Cortex of kidney (tissue), 1 donor: ENCODE measurements around the gene LZIC.
"Not testable (repeated sequence)": the region's sequence is repeated elsewhere in the genome, so short reads cannot be mapped to it uniquely, and the experiment has no call there.

Experiments
- DNase-seq: peaks from one replicate; lab custom pipeline; 2025; lab: John Stamatoyannopoulos, UW

The LZIC gene

GRCh38 chr1:9942939-9943788 is at the start of gene LZIC, which contains the start of gene NMNAT1:
Gene LZIC (minus strand): TSS chr1:9943391. CDS start chr1:9936619, 6,772 bp downstream.
Gene NMNAT1 (plus strand): TSS chr1:9943475. CDS start chr1:9972074, 28,599 bp downstream.
- DNase-seq, result peak; percentile 25

GRCh38 chr1:9992910-9993309 is 49.7 kb upstream of the LZIC start:
- no peak for DNase-seq

GRCh38 chr1:9990944-9991343 is 47.8 kb upstream of the LZIC start:
- DNase-seq, result no peak

GRCh38 chr1:9989773-9990172 is 46.6 kb upstream of the LZIC start:
- DNase-seq, result no peak

DNA sequence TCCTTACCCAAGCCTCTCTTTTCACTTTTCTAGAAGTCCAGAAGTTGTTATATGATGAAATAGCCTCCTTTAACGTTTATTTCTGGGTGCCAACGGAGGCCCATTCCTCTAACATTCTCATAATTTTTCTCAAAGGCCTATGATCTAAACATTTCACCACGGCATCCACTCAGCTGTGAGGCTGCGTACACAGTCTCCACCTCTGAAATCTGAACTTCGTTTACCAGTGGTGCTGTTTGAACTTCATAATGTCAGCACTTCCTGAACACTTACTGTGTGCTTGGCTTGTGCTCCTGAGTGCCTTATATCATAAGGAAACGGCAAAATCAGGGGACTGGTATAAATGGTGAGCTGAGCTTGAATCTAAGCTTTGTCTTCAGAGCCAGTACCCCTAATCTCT is 41.8 kb upstream of the LZIC start:
- no peak for DNase-seq

DNA sequence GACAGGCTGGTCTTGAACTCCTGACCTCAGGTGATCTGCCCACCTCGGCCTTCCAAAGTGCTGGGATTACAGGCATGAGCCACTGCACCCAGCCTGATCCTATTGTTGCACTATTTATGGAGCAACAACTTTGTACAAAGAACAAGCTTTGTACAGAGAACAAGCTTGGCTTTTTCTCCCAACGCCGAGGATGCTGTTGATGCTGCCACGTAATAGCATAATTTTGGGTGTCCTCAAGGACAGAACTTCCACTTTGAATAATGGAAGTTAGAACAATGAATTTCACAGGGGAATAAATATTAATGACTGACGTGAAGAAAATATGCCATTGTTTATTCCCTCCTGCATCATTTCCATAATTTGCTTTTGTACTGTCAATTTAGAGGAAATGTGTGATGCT is 41.1 kb upstream of the LZIC start:
- no peak for DNase-seq

DNA sequence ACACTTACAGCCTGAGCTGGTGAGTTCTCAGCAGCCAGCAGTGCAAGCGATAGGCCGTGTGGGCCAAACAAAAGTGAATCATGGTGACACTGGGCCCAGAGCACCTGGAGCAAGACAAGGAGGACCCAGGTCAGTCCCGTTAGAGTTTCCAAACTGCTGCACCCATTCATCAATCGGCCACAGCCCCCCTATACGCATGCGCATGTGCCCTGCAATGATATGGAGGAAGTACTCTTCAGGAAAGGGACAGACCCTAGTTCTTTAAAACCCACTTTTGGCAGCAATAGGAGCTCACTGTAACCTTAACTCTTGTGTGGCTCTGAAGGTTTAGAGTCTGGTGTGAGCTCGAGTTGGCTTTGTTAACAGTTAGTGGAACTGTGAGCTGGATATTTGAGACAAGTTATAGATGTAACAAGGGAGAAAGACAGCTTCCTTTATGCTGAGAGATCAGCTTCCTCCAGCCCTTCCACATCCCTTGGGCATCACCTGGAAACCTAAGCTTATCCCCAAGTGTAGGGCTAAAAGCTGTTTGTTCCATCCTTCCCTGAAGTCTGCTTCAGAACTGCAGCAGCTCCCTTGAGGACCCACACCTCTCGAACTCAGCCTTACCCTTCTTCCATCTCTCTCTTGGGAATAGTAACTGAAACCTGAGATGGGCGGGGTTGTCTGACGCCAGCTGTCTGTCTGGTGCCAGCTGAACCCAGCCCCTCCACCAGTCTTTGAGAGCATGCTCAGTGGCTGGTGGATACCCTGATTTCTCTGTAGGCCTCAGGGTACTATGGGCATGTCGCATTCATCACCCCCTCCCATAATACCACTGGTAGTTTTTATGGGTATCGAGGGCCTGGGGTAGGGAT is 17.7 kb upstream of the LZIC start:
- DNase-seq, result no peak

- DNase-seq, result no peak
Observed at GRCh38 chr1:9960011-9960410, 16.8 kb upstream of the LZIC start.

DNA sequence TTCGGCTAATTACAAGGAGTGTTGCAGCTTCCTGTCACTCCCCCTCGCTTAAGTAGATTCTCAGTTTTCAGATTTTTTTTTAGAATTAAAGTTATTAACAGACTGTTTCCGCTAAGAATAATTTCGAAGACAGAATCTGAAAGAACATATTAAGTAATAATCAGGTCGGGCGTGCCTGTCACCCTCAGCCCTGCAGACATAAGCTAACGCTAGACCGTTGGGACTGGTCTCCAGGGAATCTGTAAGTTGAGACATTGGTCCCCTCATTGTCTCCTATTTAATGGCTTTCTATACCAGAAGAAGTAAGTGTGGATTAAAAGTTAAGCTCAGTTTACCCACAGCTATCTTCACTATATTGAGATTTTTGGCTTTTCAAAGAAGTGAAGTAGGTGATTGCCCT is 14.5 kb upstream of the LZIC start:
- DNase-seq, result no peak

GRCh38 chr1:9946315-9946714 is 3.1 kb upstream of the LZIC start:
- no peak for DNase-seq

GRCh38 chr1:9942399-9942938 is 722 bp downstream of the LZIC start:
- no peak for DNase-seq

DNA sequence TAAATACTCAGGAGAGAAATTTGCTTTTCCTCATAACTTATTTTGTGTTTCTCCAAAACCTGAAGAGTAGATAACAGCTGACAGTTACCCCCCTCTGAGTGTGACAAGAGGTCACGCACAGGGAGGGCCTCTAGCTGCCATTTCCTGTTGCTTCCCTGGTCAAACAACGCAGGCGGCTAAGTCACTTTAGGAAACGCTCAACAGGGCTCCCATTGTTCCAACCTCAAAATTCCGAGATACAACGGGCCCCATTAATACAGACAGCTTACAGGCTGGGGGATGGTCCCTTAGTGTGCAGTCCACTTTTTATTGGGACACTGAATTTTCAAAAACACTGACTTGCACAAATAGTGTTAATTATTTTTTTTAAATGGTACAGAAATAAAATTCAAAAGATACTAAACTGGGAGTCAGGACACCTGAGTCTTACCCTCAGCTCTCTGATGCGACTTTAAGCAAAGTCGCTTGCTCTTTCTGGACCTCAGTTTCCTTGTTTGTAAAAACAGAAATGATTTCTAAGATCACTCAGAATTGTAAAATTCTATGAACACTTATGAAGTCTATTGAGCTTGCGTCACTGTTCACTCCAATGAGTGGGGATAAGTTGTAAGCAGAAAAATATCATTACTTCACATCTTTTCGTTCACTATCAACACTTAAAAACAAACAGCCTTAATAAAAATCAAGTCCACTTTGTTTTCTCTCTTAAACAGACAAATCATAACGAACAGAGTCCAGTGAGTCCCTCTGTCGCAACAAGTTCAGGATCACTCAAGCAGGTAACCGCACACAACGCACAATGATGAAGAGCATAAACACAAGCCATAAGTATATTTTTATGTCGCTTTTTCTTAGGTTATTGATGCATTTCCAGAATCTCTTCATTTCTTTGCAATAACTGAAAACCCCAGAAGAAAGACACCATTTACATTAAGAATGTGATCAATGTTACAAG is 13.5 kb downstream of the LZIC start:
- no peak for DNase-seq

DNA sequence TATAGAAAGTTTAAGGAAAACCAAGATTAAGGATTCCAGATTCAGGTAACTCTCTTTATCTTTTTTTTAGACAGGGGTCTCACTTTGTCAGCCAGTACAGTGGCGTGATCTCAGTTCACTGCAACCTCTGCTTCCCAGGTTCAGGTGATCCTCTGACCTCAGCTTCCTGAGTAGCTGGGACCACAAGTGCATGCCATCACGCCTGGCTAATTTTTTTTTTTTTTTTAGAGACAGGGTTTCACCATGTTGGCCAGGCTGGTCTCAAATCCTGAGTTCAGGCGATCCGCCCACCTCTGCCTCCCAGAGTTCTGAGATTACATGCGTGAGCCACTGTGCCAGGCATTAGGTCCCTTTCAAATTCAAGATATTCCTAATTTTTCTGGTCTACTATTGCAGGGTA is 15.9 kb downstream of the LZIC start:
- DNase-seq, result no peak

DNA sequence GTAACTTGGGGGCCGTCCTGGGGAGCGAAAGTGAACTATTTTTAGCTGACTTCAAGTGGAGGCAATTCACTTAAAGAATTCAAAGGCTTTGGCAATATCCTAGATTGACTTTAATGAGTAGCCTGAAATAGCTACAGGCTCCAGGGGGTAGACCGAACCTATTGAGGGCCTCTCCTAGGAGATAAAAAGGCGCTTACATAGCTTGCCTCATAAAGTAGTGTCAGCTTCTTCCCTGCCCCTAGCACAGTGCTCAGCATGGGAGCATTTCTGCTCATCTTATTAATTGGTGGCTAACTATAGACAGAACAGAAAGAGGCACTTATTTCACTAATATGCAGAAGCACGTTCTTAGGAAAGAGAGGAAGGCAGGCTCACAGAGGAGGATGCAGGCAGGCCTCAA is 20.8 kb downstream of the LZIC start:
- no peak for DNase-seq

GRCh38 chr1:9920606-9921005 is 22.6 kb downstream of the LZIC start:
- DNase-seq, result no peak

- no peak for DNase-seq
Observed at GRCh38 chr1:9917901-9918300, 25.3 kb downstream of the LZIC start.

DNA sequence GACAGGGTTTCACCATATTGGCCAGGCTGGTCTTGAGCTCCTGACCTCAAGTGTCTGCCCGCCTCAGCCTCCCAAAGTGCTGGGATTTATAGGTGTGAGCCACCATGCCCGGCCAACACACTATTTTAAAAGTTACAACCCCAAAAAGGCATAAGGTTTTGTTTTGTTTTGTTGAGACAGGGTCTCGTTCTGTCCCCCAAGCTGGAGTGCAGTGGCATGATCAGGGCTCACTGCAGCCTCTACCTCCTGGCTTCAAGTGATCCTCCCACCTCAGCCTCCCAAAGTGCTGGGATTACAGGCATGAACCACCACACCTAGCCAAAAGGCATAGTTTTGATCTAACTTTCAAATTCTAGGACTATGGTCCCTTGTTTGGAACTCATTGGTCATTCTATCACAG is 25.7 kb downstream of the LZIC start:
- DNase-seq, result not testable (repeated sequence)

- DNase-seq, result no peak
Observed at GRCh38 chr1:9916452-9916851, 26.7 kb downstream of the LZIC start.

- DNase-seq, result no peak
Observed at GRCh38 chr1:9914610-9914937, 28.6 kb downstream of the LZIC start.

GRCh38 chr1:9912264-9912936 is 30.8 kb downstream of the LZIC start:
- DNase-seq, result no peak
